Heart right ventricle (tissue), 16 donors: ENCODE results near the gene TIMM8A. TPM values are rescaled to one million over a fixed set of nuclear protein-coding genes. Genes with fewer than 3 reads are reported as not detected.

Experiments
- ATAC-seq, 8 donors: fragments of 200-7000 bp; cut with Tn5 transposase; one replicate each; pipeline ENCODE4 v1.9.1; 2020; ENCODE audit warnings: mild to moderate bottlenecking in 8 of 8, moderate library complexity in 8 of 8, moderate number of reproducible peaks in 1 of 8
- DNase-seq, 2 donors: peaks; one replicate each; pipeline ENCODE4 v3.0.0-alpha.2; 2020
- H3K27ac ChIP-seq, 10 donors: fragments of 200-600 bp; sonication (generic) in 2 of 10; one replicate each; pipeline versions ENCODE4 v1.5.0 to v1.8.0; 2020 to 2022; ENCODE audit warnings: mild to moderate bottlenecking in 3 of 10
- H3K27me3 ChIP-seq, 7 donors: fragments of 200-600 bp; one replicate each; pipeline ENCODE4 v1.8.0; 2021 to 2022; ENCODE audit warnings: mild to moderate bottlenecking in 2 of 7
- H3K36me3 ChIP-seq, 9 donors: fragments of 200-600 bp; sonication (generic) in 1 of 9; one replicate each; pipeline versions ENCODE4 v1.5.0 to v1.8.0; 2020 to 2022; ENCODE audit warnings: mild to moderate bottlenecking in 2 of 9
- H3K4me1 ChIP-seq, 9 donors: fragments of 200-600 bp; sonication (generic) in 1 of 9; one replicate each; pipeline versions ENCODE4 v1.5.0 to v1.8.0; 2020 to 2022; ENCODE audit warnings: mild to moderate bottlenecking in 4 of 9
- H3K4me3 ChIP-seq, 10 donors: fragments of 200-600 bp; sonication (generic) in 2 of 10; one replicate each; pipeline versions ENCODE4 v1.5.0 to v1.8.0; 2020 to 2022; ENCODE audit warnings: mild to moderate bottlenecking in 7 of 10, moderate library complexity in 2 of 10
- H3K9me3 ChIP-seq, 11 donors: fragments of 200-600 bp in 10 of 11; sonication (generic) in 2 of 11; one replicate each; pipeline versions ENCODE4 v1.5.0 to v1.8.0; 2013 to 2022; ENCODE audit warnings: mild to moderate bottlenecking in 2 of 11, control low read depth in 1 of 11, moderate library complexity in 1 of 11
- WGBS, 2 donors: extraction: QIAGEN DNeasy Blood & Tissue Kit; methylation state at CpG; one replicate each; pipeline ENCODE4 v1.1.7; 2013; ENCODE audit warnings: inconsistent platforms in 1 of 2; 5-methylcytosine and 5-hydroxymethylcytosine counted together
- intact Hi-C, 10 donors: fragments of 100-400 bp; cut with DNase I; formaldehyde crosslinking; loops; one replicate each; pipeline versions ENCODE4 v1.11.1 to v1.14.2; 2022
- polyA plus RNA-seq, 2 donors: library from polyadenylated mRNA; stranded (reverse); fragments of 200-250 nt; gene quantifications; one replicate each; pipeline ENCODE4 v1.2.3, GENCODE V29; 2013
- total RNA-seq, 10 donors: library from RNA; stranded (reverse); fragmentation: NEBNext Ultra II Directional in 3 of 10; extraction: Animal tissue kit (Norgen Biotek cat#: 25700) in 3 of 10; gene quantifications; one replicate each; pipeline versions ENCODE4 v1.2.1 to v1.2.4, GENCODE V29; 2021 to 2023
- TF ChIP-seq, protein P1 (sequence below), 9 donors: fragments of 200-600 bp; sonication (generic) in 2 of 9; IDR thresholded peaks; one replicate each; pipeline versions ENCODE4 v1.5.0 to v1.8.0; 2021 to 2022; ENCODE audit warnings: antibody characterized with exemption in 9 of 9, mild to moderate bottlenecking in 5 of 9, moderate library complexity in 1 of 9
- donor health status: Arrhythmogenic right ventricular cardiomyopathy.
- donor health status: ischemic (EF 13 %, LVEDD 7.1; RV severe dilation, severe dysfunction).
- donor health status: healthy with polysubstance abuse.
- donor health status: DM: no; HTN: yes; CAD: no.
- donor health status: DM: no; HTN: no; CAD: no.
- donor health status: ischemic (EF 25% LVEDD 6.9; RV normal size, moderate dysfunction).
- donor health status: ischemic (EF 25% LVEDD 5.7; RV mildly dilated, moderate dysfunction).
- donor health status: healthy.
- donor health status: DM: yes; HTN: yes; CAD: no.
- donor health status: Ischemic cardiomyopathy.
- donor health status: ischemic (EF 35%, LVEDD 5.7; RV mildly dilated, moderate dysfunction).
- donor health status: nonischemic (EF 11% LVEDD 7.7; RV severe dilation, severe dysfunction).
- donor health status: DM: yes; HTN: yes; CAD: no.
- donor health status: PGD.
- donor health status: ischemic (EF 29% LVEDD 5.4; RV normal size, mild dysfunction).
- donor health status: nonischemic (EF 23%, LVEDD 6.1; RV moderate dilation, normal function).

TIMM8A gene
- total and polyA plus RNA-seq, 12 donors = 6.8 to 28.2 (median 19.2) TPM

DNA sequence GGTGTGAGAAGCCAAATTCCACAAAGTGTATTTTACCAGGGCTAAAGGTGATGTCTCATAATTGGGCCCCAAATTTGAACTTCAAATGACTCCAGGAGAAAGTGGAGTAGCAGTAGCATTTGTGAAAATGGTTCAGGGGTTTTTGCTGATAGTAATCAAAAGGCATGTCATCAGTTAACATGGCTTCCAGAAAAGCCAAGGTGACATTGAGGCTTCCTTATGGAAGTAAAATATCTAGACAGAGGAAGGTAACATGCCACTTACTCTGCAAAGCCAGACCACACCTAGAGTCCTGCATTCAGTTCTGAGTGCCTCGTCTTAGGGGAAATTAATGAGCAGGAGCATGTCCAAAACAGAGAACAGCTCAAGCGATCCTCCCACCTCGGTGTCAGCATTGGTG is 40.1 kb upstream of the TIMM8A start:
- 89 to 93% methylated on average over 3 of the region's 3 CpGs for WGBS, 2 donors
- Histone ChIP-seq H3K9me3 (no peaks in the 10 kb centered on the region), H3K27ac (no peak overlapping the region), H3K4me3 (no peak overlapping the region), H3K4me1 (peaks cover 0 to 17% (median 7%) of the 10 kb centered on the region in 9 donors), H3K36me3 (peaks cover 0 to 20% (median 0%) of the 10 kb centered on the region in 9 donors), H3K27me3 (no peaks in the 10 kb centered on the region)
- intact Hi-C loops = no loop called here
- ATAC-seq (no peak), DNase-seq (no peak)
- TF ChIP-seq, protein P1, sequence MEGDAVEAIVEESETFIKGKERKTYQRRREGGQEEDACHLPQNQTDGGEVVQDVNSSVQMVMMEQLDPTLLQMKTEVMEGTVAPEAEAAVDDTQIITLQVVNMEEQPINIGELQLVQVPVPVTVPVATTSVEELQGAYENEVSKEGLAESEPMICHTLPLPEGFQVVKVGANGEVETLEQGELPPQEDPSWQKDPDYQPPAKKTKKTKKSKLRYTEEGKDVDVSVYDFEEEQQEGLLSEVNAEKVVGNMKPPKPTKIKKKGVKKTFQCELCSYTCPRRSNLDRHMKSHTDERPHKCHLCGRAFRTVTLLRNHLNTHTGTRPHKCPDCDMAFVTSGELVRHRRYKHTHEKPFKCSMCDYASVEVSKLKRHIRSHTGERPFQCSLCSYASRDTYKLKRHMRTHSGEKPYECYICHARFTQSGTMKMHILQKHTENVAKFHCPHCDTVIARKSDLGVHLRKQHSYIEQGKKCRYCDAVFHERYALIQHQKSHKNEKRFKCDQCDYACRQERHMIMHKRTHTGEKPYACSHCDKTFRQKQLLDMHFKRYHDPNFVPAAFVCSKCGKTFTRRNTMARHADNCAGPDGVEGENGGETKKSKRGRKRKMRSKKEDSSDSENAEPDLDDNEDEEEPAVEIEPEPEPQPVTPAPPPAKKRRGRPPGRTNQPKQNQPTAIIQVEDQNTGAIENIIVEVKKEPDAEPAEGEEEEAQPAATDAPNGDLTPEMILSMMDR (IDR thresholded peaks at IDR 0.05) = no peak

- 60 to 66% methylated on average over 6 of the region's 6 CpGs for WGBS, 2 donors
- no peaks in the 10 kb centered on the region for H3K27me3 ChIP-seq
- intact Hi-C loops = no loop called here
- H3K27ac ChIP-seq = peak overlapping the region in 1 of 10 donors; percentile 79
- H3K9me3 ChIP-seq = no peaks in the 10 kb centered on the region
- TF ChIP-seq, protein P1 (IDR thresholded peaks at IDR 0.05) = no peak
- H3K4me1 ChIP-seq = peaks cover 0 to 2% (median under 1%) of the 10 kb centered on the region in 9 donors
- DNase-seq (no peak), ATAC-seq (no peak)
- peak overlapping the region in 1 of 10 donors; percentile 45 for H3K4me3 ChIP-seq
- H3K36me3 ChIP-seq = no peaks in the 10 kb centered on the region
Measured at GRCh38 chrX:101386542-101386885, 38.0 kb upstream of the TIMM8A start.

DNA sequence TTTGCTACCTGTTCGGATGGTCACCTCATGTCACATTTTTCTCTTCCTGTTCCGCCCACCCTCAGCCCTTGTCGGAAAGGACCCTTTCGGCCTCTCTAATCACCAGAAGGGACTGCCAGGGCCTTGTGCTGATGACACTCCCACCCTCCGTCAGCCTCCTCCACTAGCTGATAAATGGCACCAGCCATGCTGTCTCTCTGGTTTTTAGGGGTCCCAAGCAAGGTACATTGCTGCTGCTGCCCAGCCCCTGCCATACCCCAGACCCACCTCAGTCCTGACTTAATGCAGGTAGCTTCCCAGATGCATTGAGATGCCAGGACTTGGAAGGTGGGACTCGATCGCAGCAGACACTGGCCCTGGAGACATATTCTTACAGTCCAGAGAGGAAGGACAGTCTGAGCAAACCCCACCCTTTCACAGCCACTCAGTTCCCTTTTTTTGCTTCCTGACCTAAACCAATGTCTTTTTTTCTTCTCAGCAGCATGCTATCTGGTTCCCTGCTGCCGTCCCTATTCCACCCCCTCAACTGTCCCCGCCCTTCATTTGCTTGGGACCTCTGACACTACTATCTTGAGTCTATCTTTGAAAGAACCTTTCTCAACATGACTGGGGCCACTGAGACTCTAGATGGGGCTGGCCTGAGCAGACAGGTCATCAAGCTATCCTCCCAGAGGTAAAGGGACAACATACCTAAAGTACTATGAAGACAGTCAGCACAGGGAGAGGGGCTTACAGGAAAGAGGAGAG is 37.4 kb upstream of the TIMM8A start, which contains the start of gene BTK:
BTK (minus strand) TSS at position 397 of the 747 bp plus-strand sequence. CDS start 10,907 bp downstream, outside the sequence.
- H3K4me3 ChIP-seq = peak within 1 kb of the TSS in 2 of 10 donors; percentile 22 to 45
- WGBS, 2 donors = 56 to 69% methylated on average over 9 of the region's 9 CpGs

DNA sequence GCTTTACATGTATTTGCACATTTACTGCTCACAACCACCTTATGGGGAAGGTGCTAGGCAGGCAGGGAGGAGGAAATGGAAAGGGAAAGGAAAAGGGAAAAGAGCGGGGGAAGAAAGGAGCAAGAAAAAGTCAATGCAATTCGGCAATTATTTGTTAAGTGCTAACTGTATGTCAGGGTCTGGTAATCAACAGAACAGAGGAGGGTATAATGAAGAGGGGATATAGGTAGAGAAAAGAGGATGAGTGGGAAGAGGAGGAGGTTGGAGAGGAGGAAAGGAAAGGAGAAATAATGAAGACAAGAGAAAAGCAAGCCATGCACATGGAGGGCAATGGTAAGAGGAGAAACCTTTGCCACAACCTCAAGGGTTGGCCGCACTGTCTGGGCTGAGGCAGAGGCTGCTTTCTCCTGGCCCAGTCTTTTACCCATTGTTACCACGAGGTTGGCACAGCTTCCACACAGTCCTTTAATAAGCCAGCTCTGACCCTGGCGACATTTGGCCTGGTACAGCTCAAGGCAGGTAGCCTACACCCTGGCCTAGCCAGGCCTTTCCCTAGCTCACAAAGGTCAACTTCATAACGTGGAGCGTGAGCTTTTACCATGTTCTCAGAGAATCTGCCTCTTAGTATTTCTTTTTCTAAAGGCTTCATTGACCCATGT is 36.6 kb upstream of the TIMM8A start:
- Histone ChIP-seq H3K27me3 (no peaks in the 10 kb centered on the region), H3K4me3 (peak overlapping the region in 1 of 10 donors; percentile 45), H3K9me3 (no peaks in the 10 kb centered on the region), H3K36me3 (no peaks in the 10 kb centered on the region), H3K4me1 (no peaks in the 10 kb centered on the region), H3K27ac (peak overlapping the region in 1 of 10 donors; percentile 79)
- TF ChIP-seq, protein P1 (IDR thresholded peaks at IDR 0.05) = no peak
- intact Hi-C loops = no loop called here
- DNase-seq = no peak
- ATAC-seq = no peak
- 85 to 92% methylated on average over 6 to 7 of the region's 7 CpGs for WGBS, 2 donors

More for the DNA sequence above, 37.4 kb upstream of the TIMM8A start, which contains the start of gene BTK:
- H3K36me3 ChIP-seq = no peaks in the 10 kb centered on the region
- no peaks in the 10 kb centered on the region for H3K4me1 ChIP-seq
- intact Hi-C loops = no loop called here
- TF ChIP-seq, protein P1 (IDR thresholded peaks at IDR 0.05) = no peak
- no peaks in the 10 kb centered on the region for H3K27me3 ChIP-seq
- H3K27ac ChIP-seq = peak within 1 kb of the TSS in 1 of 10 donors; percentile 79
- ATAC-seq (peak in 5 of 8 donors; percentile 3 to 44 (median 27)), DNase-seq (no peak)
- H3K9me3 ChIP-seq = no peaks in the 10 kb centered on the region
